KMS-11 (cell line): Measurements from ENCODE around the gene WSCD1.

ENCODE experiments used
- H2AFZ ChIP-seq: fragments of 200-600 bp; sonication (generic); 2 replicates; pipeline ENCODE4 v1.6.1; 2016; ENCODE audit warnings: antibody characterized with exemption, mixed run types, low read depth
- H3K27ac ChIP-seq: fragments of 200-600 bp; sonication (generic); 2 replicates; pipeline ENCODE4 v1.6.1; 2016; ENCODE audit warnings: mild to moderate bottlenecking, mixed run types
- H3K27me3 ChIP-seq: fragments of 200-600 bp; sonication (generic); 2 replicates; pipeline ENCODE4 v1.6.1; 2017; ENCODE audit warnings: mild to moderate bottlenecking, low read depth, mixed run types, moderate library complexity; ENCODE audit not compliant: insufficient read depth
- H3K36me3 ChIP-seq: fragments of 200-600 bp; sonication (generic); 2 replicates; pipeline ENCODE4 v1.6.1; 2017; ENCODE audit warnings: mild to moderate bottlenecking, mixed run types; ENCODE audit not compliant: insufficient read depth
- H3K4me1 ChIP-seq: fragments of 200-600 bp; sonication (generic); 2 replicates; pipeline ENCODE4 v1.6.1; 2016; ENCODE audit warnings: mild to moderate bottlenecking, low read depth, mixed run types; ENCODE audit not compliant: poor library complexity, severe bottlenecking
- H3K4me2 ChIP-seq: fragments of 200-600 bp; sonication (generic); 2 replicates; pipeline ENCODE4 v1.7.0; 2016; ENCODE audit warnings: mild to moderate bottlenecking, mixed run types
- H3K4me3 ChIP-seq: fragments of 200-600 bp; sonication (generic); IDR thresholded peaks from 2 replicates; pipeline ENCODE4 v1.6.1; 2017; ENCODE audit warnings: low read depth, low read length, mixed read lengths; ENCODE audit not compliant: insufficient read depth
- H3K79me2 ChIP-seq: fragments of 200-600 bp; sonication (generic); 2 replicates; pipeline ENCODE4 v1.6.1; 2016; ENCODE audit warnings: low read depth, mixed run types; ENCODE audit not compliant: insufficient read depth
- H3K9ac ChIP-seq: fragments of 200-600 bp; sonication (generic); 2 replicates; pipeline ENCODE4 v1.6.1; 2016; ENCODE audit warnings: mild to moderate bottlenecking, mixed run types
- H4K20me1 ChIP-seq: fragments of 200-600 bp; sonication (generic); 2 replicates; pipeline ENCODE4 v1.6.1; 2016; ENCODE audit warnings: mild to moderate bottlenecking, mixed run types; ENCODE audit not compliant: insufficient read depth
- CTCF ChIP-seq: fragments of 200-600 bp; sonication (generic); conservative IDR thresholded peaks from 2 replicates; pipeline ENCODE4 v1.6.1; 2017; ENCODE audit warnings: low read depth, mild to moderate bottlenecking, antibody characterized with exemption, low read length, moderate library complexity, mixed read lengths

WSCD1 gene

DNA sequence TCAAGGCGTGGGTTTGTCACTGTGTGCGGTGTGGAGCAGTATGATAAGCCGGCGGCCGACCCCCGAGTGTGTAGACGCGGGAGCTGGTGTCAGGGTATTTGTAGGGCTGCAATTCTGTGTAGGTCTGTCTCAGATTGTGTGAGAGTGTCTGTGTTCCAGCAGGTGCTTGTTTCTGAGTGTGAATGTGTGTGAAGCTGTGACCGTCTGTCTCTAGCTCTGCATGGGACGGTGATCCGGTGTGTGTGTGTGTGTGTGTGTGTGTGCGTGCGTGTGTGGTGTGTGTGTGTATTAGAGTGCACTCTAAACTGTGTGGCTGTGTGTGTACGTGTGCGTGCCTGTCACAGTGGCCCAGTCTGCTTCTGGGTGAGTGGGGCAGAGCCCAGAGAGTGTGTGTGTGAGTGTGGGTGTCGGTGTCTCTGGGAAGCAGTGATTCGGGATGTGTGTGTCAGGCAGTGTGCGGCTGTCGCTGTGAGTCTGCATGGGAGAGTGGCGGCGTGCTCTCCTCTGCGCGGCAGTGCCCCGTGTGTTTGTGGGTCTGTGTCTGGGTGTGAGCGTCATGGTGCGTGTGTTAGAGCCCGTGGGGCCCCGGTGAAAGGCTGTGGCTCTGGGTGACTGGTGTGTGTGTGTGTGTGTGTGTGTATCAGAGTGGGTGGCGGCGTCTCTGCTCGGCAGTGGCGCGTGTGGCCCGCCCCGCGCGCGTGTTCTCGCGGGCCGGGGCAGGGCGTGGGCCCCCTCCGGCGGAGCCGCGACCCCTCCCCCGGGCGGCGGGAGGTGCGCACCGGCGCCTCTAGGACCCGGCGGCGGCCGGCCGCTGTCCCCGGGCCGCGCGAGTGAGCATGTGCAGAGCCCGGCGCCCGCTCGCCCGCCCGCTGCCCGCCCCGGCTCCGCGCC is at the start of gene WSCD1:
Gene WSCD1 (plus strand): TSS at position 841 of the 891 bp plus-strand sequence. CDS start 10,280 bp downstream, outside the sequence.
- Histone ChIP-seq H3K36me3 (no peaks in the 10 kb centered on the region), H3K27ac (no peak within 1 kb of the TSS), H3K4me3 (no peak within 1 kb of the TSS), H3K9ac (no peak within 1 kb of the TSS), H4K20me1 (no peaks in the 10 kb centered on the region), H3K27me3 (no peaks in the 10 kb centered on the region), H2AFZ (no peak within 1 kb of the TSS; the same call in 1 of the 2 replicates), H3K4me2 (peak within 1 kb of the TSS; percentile 17; the same call in 1 of the 2 replicates), H3K79me2 (no peaks in the 10 kb centered on the region), H3K4me1 (no peaks in the 10 kb centered on the region)
- TF ChIP-seq CTCF = no peak

DNA sequence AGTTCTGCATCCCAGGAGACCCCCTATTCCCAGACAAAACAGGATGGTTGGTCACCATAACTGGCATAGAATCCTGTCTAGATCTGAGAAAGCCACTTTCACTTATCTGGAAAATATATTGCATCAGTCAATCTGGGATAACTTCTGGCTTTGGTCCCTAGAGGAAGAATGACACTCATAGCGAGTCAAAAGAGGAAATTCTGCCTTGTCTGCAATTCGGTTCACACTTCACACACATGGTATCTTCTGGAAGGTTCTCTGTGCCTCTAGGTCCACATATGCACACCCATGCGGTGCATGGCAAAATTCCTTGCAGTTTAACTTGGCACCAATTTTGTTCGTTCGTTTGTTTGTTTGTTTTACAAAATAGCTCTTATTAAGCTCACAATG is 49.2 kb upstream of the WSCD1 start:
- no peaks in the 10 kb centered on the region for H4K20me1 ChIP-seq
- no peaks in the 10 kb centered on the region for H3K36me3 ChIP-seq
- H3K4me2 ChIP-seq = no peak overlapping the region
- no peak overlapping the region for H2AFZ ChIP-seq
- no peaks in the 10 kb centered on the region for H3K27me3 ChIP-seq
- H3K9ac ChIP-seq = no peak overlapping the region
- H3K4me1 ChIP-seq = no peaks in the 10 kb centered on the region
- H3K79me2 ChIP-seq = no peaks in the 10 kb centered on the region
- no peak overlapping the region for H3K4me3 ChIP-seq
- no peak overlapping the region for H3K27ac ChIP-seq
- TF ChIP-seq CTCF = no peak

- H3K79me2 ChIP-seq = no peaks in the 10 kb centered on the region
- no peaks in the 10 kb centered on the region for H3K27me3 ChIP-seq
- no peak overlapping the region for H3K27ac ChIP-seq
- no peak overlapping the region for H2AFZ ChIP-seq
- H3K9ac ChIP-seq = no peak overlapping the region
- H3K4me3 ChIP-seq = no peak overlapping the region
- no peak overlapping the region for H3K4me2 ChIP-seq
- no peaks in the 10 kb centered on the region for H4K20me1 ChIP-seq
- no peak for TF ChIP-seq CTCF
- no peaks in the 10 kb centered on the region for H3K4me1 ChIP-seq
- no peaks in the 10 kb centered on the region for H3K36me3 ChIP-seq
Measured at GRCh38 chr17:6021627-6022026, 48.6 kb upstream of the WSCD1 start.

GRCh38 chr17:6023036-6023831 is 46.9 kb upstream of the WSCD1 start:
- Histone ChIP-seq H3K27me3 (no peaks in the 10 kb centered on the region), H3K9ac (no peak overlapping the region), H3K36me3 (no peaks in the 10 kb centered on the region), H3K4me1 (no peaks in the 10 kb centered on the region), H3K27ac (no peak overlapping the region), H3K79me2 (no peaks in the 10 kb centered on the region), H2AFZ (no peak overlapping the region), H3K4me2 (no peak overlapping the region), H3K4me3 (no peak overlapping the region), H4K20me1 (no peaks in the 10 kb centered on the region)
- TF ChIP-seq CTCF = no peak
